GM08714 (cell line): Measurements from ENCODE around the gene ZNF618.
"Not testable (repeated sequence)": the region's sequence is repeated elsewhere in the genome, so short reads cannot be mapped to it uniquely, and the experiment has no call there.

Source experiments
- H3K4me3 ChIP-seq: fragments of 200-500 bp; sonication (Bioruptor generic); 2 replicates; pipeline ENCODE4 v1.5.1; 2014; ENCODE audit warnings: mild to moderate bottlenecking, low read length, inconsistent platforms
- ZNF274 ChIP-seq: IDR thresholded peaks from 2 replicates; pipeline ENCODE4 v1.6.1; 2012; ENCODE audit warnings: mild to moderate bottlenecking, low read depth, low read length

The ZNF618 gene

DNA sequence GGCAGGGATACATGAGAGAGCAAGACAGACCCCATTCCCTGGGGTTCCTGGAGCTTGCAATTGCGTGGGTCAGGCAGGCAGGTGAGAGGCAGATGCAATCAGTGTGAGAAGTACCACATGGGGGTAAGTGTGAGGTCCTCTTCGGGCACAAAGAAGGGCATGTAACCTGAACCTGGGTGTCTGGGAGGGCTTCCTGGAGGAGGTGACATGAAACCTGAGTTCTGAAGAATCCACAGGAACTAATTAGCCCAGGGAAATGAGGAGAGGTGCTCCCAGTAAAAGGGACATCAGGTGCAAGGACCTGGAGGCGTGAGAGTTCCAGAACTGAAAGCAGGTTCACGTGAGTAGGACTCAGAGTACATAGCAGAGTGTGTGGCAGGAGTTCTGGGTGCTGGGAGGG is 199.5 kb downstream of the ZNF618 start:
- H3K4me3 ChIP-seq = no peak overlapping the region
- no peak for TF ChIP-seq ZNF274

GRCh38 chr9:114076237-114077161 is 200.4 kb downstream of the ZNF618 start:
- no peak overlapping the region for H3K4me3 ChIP-seq
- no peak for TF ChIP-seq ZNF274

DNA sequence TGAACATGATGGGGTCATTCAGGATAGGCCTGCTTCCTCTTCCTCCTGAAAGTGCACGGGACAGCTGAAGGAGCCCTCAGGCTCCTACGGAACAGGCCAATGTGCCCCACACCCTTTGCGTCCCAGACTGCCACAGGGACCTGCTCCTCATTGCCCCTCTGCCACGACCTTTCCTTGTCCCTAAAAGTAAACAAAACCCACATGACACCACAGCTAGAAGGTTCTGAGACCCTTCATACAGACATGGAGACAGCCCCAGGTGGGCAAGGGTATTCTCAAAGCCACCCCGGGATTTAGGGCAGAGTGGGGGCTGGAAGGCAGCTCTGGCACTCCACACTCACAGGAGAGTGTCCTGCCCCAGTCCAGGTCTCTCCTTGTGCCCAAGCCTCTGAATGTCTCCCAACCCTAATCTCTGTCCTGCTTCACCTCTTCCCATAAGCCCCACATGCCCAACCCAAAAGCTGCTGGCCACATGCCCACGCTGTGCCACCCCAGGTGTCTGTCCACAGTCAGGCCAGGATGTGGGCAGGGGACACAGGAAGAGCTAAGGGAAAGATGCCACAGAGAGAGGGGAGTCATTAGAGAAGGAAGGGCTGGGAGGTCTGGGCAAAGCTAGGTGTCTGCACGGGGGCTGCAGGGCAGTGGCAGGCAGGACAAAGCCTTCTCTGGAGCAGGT is 201.2 kb downstream of the ZNF618 start:
- H3K4me3 ChIP-seq = no peak overlapping the region
- TF ChIP-seq ZNF274 = no peak

DNA sequence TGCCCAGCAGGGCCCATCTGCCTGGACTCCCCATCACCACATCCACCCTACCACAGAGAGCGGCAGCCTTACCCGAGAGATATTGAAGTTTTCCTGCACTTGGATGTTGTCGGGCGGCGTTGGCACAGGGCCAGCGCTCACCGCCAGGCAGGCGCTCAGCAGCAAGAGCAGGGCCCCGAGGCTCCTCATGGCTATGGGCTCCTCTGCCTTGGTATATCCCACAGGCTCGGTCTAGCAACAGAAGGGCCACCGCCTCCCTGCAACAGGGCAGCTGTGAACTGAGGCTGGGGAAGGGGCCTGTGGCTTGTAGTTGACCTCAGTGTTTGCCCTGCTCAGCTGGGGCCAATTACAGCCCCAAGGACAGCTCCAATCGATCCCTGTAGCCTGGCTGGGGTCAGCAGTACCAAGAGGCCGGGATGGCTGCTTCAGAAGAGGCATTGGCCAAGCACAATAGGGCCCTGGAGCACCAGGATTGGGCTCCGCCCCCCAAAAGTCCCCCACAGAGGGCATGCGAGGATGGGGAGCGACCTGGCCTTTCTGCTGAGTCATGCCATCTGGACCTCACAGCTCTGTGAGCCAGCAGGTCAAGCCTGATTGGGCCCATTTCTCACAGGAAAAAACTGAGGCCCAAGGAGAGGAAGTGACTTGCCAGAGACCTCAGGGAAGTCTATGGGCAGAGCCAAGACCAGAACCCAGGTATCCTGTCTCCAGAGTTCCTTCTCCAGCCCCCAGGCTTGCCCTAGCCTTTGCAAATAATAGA is 202.1 kb downstream of the ZNF618 start, which contains the start of gene AMBP:
TSS of gene AMBP (minus strand) at position 280 of the 760 bp plus-strand sequence. CDS start at position 189, 91 bp downstream.
- TF ChIP-seq ZNF274 = no peak
- H3K4me3 ChIP-seq = no peak within 1 kb of the TSS

DNA sequence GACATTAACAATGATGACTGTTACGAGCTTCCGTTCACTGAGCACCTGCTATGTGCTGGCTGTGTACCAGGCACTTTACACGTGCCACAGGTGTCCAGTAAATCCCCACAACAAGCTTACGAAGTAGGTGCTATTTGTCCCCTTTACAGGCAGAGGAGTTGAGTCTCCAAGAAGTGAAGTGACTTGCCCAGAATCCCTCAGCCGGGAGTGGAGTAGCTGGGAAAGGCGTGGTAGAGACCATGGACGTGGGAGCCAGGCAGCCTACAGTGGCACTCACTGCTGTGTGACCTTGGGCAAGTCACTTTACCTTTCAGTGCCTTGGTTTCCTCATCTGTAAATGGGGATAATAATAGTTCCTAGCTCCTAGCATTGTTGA is 202.7 kb downstream of the ZNF618 start:
- TF ChIP-seq ZNF274 = no peak
- no peak overlapping the region for H3K4me3 ChIP-seq

- no peak for TF ChIP-seq ZNF274
- H3K4me3 ChIP-seq = no peak overlapping the region
Measured at GRCh38 chr9:114080195-114080772, 204.2 kb downstream of the ZNF618 start.

DNA sequence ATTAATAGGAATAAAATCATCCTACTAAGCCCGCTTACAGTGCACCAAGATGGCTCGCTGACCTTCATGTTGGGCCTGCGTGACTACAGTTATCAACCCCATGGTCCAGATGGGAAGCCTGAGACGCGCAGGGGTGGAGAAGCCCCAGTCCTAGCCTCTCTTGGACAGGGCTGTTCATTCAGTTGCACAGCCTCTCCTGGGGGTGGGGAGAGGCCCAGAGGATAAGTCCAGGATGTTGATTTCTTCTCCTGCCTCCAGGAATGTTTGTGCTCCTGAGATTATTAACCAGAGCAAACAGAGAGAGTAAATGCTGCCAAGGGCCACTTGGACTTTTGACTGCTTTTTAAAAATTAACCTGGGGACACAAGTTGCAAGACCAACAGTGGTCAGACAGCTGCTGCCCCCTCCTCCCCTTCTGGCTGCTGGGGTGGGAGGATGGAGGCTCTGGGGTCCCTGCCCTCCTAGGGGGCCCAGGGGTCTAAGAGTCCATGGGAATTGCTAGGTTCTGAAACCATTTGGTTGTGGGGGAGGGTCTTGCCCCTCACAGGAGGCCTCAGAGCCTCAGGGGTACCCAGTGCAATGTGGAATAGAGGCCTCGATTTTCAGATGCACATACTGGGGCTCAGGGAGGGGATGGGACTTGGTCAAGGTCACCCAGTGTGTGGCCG is 204.8 kb downstream of the ZNF618 start:
- TF ChIP-seq ZNF274 = no peak

DNA sequence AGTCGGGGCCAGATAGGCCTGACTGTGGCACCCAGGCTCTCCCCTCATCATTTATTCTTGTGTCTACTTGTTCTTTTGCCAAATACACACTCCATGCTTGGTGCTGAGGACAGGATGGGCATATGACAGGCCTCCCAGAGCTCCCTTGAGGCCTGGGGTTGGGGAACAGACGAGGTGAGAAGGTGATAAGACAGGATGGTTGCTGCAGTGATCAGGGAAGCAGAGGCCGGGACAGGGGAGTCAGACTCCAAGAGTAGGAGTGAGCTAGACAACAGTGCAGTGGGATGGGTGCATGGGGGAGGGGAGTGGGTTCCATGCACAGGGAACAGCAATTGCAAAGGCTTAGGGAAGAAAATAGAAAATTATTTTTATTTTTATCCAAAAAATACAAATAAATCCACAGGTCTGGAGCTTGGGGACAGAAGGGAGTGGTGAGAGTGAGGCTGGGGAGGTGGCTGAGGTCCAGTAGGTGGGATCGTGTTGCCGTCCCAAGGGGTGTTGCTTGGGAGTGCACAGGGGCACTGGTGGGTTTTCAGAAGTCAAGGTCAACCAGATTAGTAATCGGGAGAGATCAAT is 205.4 kb downstream of the ZNF618 start:
- no peak for TF ChIP-seq ZNF274
- no peak overlapping the region for H3K4me3 ChIP-seq

More for the DNA sequence above, 204.8 kb downstream of the ZNF618 start:
- H3K4me3 ChIP-seq = no peak overlapping the region

- no peak for TF ChIP-seq ZNF274
- H3K4me3 ChIP-seq = no peak overlapping the region
Measured at GRCh38 chr9:114082017-114082762, 206.1 kb downstream of the ZNF618 start.

GRCh38 chr9:114082763-114083412 is 206.8 kb downstream of the ZNF618 start:
- H3K4me3 ChIP-seq = not testable (repeated sequence)

- TF ChIP-seq ZNF274 = no peak
- no peak overlapping the region for H3K4me3 ChIP-seq
Measured at GRCh38 chr9:114083666-114084065, 207.6 kb downstream of the ZNF618 start.
